Astrocyte (in vitro differentiated cells and primary cell): ENCODE results near the gene ITGAE.

Source experiments
- EZH2 ChIP-seq: IDR thresholded peaks from 2 replicates; pipeline ENCODE4 v1.6.1; 2012; ENCODE audit warnings: mild to moderate bottlenecking, low read length, inconsistent platforms; ENCODE audit not compliant: insufficient read depth
- TF ChIP-seq, protein P1 (sequence below): IDR thresholded peaks from 2 replicates; pipeline ENCODE4 v1.5.1; 2011; ENCODE audit warnings: low read depth, mild to moderate bottlenecking, inconsistent platforms, low read length, moderate library complexity; ENCODE audit not compliant: insufficient read depth

DNA sequence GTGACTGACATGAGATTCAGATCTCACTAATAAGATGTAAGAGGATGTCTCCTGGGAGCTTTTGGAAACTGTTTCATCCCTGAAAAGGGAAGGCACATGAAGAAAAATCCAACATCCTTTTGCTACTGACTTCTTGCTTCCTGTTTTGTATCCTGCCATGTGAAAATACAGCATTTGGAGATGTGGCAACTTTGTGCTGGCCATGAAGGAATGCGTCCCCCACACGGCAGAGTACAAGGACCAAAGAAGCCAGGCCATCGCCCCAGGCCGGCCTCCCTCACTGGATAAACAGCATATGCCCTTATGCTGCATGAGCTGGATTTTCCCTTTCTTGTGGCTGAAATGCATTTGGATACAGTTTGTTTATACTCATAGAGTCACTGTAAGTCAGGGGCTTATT lies 82.8 kb downstream of the ITGAE start:
- TF ChIP-seq, protein P1, sequence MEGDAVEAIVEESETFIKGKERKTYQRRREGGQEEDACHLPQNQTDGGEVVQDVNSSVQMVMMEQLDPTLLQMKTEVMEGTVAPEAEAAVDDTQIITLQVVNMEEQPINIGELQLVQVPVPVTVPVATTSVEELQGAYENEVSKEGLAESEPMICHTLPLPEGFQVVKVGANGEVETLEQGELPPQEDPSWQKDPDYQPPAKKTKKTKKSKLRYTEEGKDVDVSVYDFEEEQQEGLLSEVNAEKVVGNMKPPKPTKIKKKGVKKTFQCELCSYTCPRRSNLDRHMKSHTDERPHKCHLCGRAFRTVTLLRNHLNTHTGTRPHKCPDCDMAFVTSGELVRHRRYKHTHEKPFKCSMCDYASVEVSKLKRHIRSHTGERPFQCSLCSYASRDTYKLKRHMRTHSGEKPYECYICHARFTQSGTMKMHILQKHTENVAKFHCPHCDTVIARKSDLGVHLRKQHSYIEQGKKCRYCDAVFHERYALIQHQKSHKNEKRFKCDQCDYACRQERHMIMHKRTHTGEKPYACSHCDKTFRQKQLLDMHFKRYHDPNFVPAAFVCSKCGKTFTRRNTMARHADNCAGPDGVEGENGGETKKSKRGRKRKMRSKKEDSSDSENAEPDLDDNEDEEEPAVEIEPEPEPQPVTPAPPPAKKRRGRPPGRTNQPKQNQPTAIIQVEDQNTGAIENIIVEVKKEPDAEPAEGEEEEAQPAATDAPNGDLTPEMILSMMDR, result no peak
- TF ChIP-seq EZH2, result no peak
